T-helper 2 cell treated with Interferon-gamma antibody and Interleukin-4, amounts not matched to agents 5 μg/mL and 100 μg/mL, for 36 hours (primary cell): ENCODE results near the gene KRTAP21-1.

Experiments
- DNase-seq: peaks from one replicate; pipeline ENCODE4 v3.0.0; 2021; ENCODE audit warnings: low spot score
- H3K27ac Mint-ChIP-seq: one replicate; pipeline ENCODE4 v1.8.0; 2021; ENCODE audit warnings: mild to moderate bottlenecking, mixed read lengths
- H3K27me3 Mint-ChIP-seq: one replicate; pipeline ENCODE4 v1.8.0; 2021; ENCODE audit warnings: low read depth, mixed read lengths
- H3K36me3 Mint-ChIP-seq: one replicate; pipeline ENCODE4 v1.8.0; 2021; ENCODE audit warnings: low read depth, mixed read lengths
- H3K4me1 Mint-ChIP-seq: one replicate; pipeline ENCODE4 v1.8.0; 2021; ENCODE audit warnings: low read depth, mixed read lengths
- H3K4me3 Mint-ChIP-seq: one replicate; pipeline ENCODE4 v1.8.0; 2022; ENCODE audit warnings: mild to moderate bottlenecking, moderate library complexity, mixed read lengths
- H3K9me3 Mint-ChIP-seq: one replicate; pipeline ENCODE4 v1.8.0; 2021; ENCODE audit warnings: mixed read lengths

Gene KRTAP21-1

GRCh38 chr21:30714946-30715345 lies 40.3 kb downstream of the KRTAP21-1 start:
- H3K4me1 Mint-ChIP-seq, result peaks cover 27% of the 10 kb centered on the region
- peaks cover 35% of the 10 kb centered on the region for H3K36me3 Mint-ChIP-seq
- peaks cover 31% of the 10 kb centered on the region for H3K9me3 Mint-ChIP-seq
- H3K27me3 Mint-ChIP-seq, result no peaks in the 10 kb centered on the region
- H3K4me3 Mint-ChIP-seq, result no peak overlapping the region
- no peak for DNase-seq
- no peak overlapping the region for H3K27ac Mint-ChIP-seq

DNA sequence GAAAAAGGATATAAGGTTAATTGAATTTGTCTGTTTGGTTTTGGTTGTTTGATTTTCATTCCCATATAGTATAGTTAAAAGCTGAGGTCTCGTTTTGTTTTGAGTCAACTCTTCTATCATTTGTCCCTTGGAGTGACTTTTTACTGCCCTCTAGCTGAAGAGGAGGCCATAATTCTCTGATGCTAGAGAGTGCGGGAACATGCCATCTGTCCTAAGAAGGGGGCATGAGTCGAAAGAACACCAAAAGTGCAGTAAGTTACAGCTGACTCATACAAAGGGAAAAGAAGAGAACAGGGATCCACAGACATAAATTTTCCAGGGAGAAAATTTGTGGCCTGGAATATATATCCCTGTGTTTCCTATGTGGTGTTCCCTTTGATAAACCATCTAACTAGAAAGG lies 40.8 kb downstream of the KRTAP21-1 start:
- H3K9me3 Mint-ChIP-seq, result peaks cover 31% of the 10 kb centered on the region
- no peaks in the 10 kb centered on the region for H3K27me3 Mint-ChIP-seq
- DNase-seq, result no peak
- H3K4me1 Mint-ChIP-seq, result peaks cover 22% of the 10 kb centered on the region
- H3K36me3 Mint-ChIP-seq, result peaks cover 31% of the 10 kb centered on the region
- H3K4me3 Mint-ChIP-seq, result no peak overlapping the region
- no peak overlapping the region for H3K27ac Mint-ChIP-seq

DNA sequence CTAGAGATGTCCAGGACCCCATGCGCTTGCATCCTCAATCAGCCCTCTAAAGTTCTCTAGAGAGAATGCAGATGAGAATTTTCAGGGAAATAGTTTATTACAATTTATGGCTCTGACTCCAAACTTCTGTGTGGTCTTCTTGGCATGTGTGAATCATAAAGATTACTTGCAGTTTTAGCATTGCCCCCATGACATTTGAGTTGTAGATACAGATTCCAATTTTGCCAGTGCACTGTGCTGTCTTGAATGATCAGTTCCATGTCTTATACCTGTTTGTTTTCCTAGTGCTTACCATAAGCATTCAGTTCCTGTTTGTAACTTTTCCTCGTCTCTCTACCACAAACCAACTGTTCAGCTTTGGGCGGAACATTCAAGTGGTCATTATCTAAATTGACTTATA lies 41.5 kb downstream of the KRTAP21-1 start:
- no peak for DNase-seq
- no peak overlapping the region for H3K4me3 Mint-ChIP-seq
- H3K27ac Mint-ChIP-seq, result no peak overlapping the region
- H3K36me3 Mint-ChIP-seq, result peaks cover 27% of the 10 kb centered on the region
- H3K9me3 Mint-ChIP-seq, result peaks cover 27% of the 10 kb centered on the region
- H3K27me3 Mint-ChIP-seq, result no peaks in the 10 kb centered on the region
- H3K4me1 Mint-ChIP-seq, result peaks cover 15% of the 10 kb centered on the region

DNA sequence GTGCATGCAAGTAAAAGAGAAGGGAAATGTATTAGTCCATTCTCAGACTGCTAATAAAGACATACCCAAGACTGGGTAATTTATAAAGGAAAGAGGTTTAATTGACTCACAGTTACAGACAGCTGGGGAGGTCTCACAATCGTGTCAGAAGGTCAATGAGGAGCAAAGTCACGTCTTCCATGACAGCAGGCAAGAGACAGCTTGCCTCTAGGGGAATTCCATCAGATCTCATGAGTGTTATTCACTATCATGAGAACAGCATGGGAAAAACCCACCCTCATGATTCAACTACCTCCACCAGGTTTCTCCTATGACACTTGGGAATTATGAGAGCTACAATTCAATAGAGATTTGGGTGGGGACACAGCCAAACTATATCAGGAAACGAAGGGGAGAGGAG lies 44.7 kb downstream of the KRTAP21-1 start:
- Mint-ChIP-seq H3K27ac (no peak overlapping the region), H3K36me3 (peaks cover 24% of the 10 kb centered on the region), H3K9me3 (peaks cover 28% of the 10 kb centered on the region), H3K4me1 (peaks cover 2% of the 10 kb centered on the region), H3K4me3 (no peak overlapping the region), H3K27me3 (no peaks in the 10 kb centered on the region)
- DNase-seq, result peak; percentile 45

GRCh38 chr21:30707409-30707808 lies 47.8 kb downstream of the KRTAP21-1 start:
- H3K9me3 Mint-ChIP-seq, result peaks cover 23% of the 10 kb centered on the region
- H3K27me3 Mint-ChIP-seq, result peaks cover 3% of the 10 kb centered on the region
- H3K4me1 Mint-ChIP-seq, result peaks cover 2% of the 10 kb centered on the region
- H3K27ac Mint-ChIP-seq, result no peak overlapping the region
- no peak for DNase-seq
- no peak overlapping the region for H3K4me3 Mint-ChIP-seq
- H3K36me3 Mint-ChIP-seq, result peaks cover 10% of the 10 kb centered on the region
